ENCODE measurements around the gene BCL6. TPM values are rescaled to one million over a fixed set of nuclear protein-coding genes. Genes with fewer than 3 reads are reported as not detected.
A peak's percentile ranks its signal among the peaks of the same experiment; 100 is the strongest.

The BCL6 gene
- total and polyA plus RNA-seq, 9 donors: 46.3 to 91.1 (median 54.7) TPM

DNA sequence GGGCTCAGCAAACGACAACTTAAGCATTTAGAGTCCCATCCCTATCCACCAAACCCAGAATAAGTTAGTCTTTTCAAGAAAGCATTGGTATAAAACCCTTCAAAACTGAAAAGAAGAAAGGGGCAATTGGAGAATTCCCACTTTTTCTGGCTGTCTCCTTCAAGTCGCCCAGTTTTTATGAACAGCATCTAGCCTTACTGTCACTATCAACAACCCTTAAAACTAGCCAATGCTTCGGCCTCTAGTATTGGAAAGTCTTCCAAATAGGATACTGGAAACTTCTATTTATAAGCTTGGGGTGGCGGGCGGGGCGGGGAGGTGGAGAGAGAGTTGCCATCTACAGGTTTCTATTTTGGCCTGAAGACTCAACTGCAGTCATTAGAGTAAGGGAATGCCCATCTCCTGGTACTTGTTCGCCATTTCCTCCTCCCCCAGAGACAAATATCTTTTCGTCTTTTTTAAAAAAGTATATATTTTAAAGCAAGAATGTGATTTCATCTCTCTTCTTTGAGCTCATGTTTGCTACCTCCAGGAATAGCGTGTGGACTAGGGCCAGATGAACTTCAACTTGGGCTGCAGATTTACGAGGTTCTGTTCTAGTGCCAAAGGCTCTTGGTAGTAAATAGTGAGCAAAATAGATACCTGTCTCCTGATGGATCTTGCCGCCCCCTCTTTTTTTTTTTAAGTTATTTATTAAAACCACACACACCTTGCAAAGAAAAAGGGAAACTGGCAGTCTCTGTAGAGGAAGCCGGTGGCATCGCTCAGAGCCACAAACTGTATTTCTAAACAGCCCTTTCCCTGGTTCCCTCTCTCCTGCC, 2.7 kb downstream of the BCL6 start:
- Histone ChIP-seq H3K9me3 (no peaks in the 10 kb centered on the region), H3K36me3 (no peaks in the 10 kb centered on the region), H3K27ac (peak overlapping the region; percentile 94 to 100), H3K4me3 (peak overlapping the region; percentile 88), H3K4me1 (ENCODE audit: insufficient read depth) (no peaks in the 10 kb centered on the region), H3K27me3 (no peaks in the 10 kb centered on the region)
- DNase-seq: peak in 2 of 5 donors; percentile 48 to 62
- intact Hi-C loops (cut with DNase I): loop anchor here (5.0 to 10.0 kb wide), 12 partner anchors 170 to 1405 kb away; partner anchors contain the start of gene LPP (in 2 of the 4)
- TF ChIP-seq CTCF (IDR thresholded peaks at IDR 0.05): peak in 1 of 3 donors; percentile 4
- TF ChIP-seq EP300 (IDR thresholded peaks at IDR 0.05): no peak
- WGBS, 3 donors: 40 to 52% (median 46%) methylated on average over 13 of the region's 13 CpGs

- TF ChIP-seq POLR2A (IDR thresholded peaks at IDR 0.05) (no peak), CTCF (IDR thresholded peaks at IDR 0.05) (peak; percentile 82 to 88 (median 84))
- WGBS, 3 donors: 2% methylated on average over 35 of the region's 35 CpGs
- H3K4me3 ChIP-seq: peak overlapping the region; percentile 88
- H3K36me3 ChIP-seq: no peaks in the 10 kb centered on the region
- H3K9me3 ChIP-seq: no peaks in the 10 kb centered on the region
- no peaks in the 10 kb centered on the region for H3K27me3 ChIP-seq
- H3K4me1 ChIP-seq (ENCODE audit: insufficient read depth): no peaks in the 10 kb centered on the region
- H3K27ac ChIP-seq: peak overlapping the region; percentile 94 to 100
- intact Hi-C loops (cut with DNase I): loop anchor here (2.0 to 10.0 kb wide), 15 partner anchors 171 to 1407 kb away; partner anchors contain the start of gene LPP (in 2 of the 4)
- DNase-seq: peak; percentile 69 to 85 (median 80)
Measured at GRCh38 chr3:187741403-187742350, 3.6 kb downstream of the BCL6 start.

- peaks cover 5% of the 10 kb centered on the region for H3K4me1 ChIP-seq (ENCODE audit: insufficient read depth)
- H3K27ac ChIP-seq: peak overlapping the region; percentile 94 to 100
- 0 to 2% (median 1%) methylated on average over 39 of the region's 39 CpGs for WGBS, 3 donors
Measured at GRCh38 chr3:187740421-187741399, 4.6 kb downstream of the BCL6 start.

More at GRCh38 chr3:187740421-187741399, 4.6 kb downstream of the BCL6 start:
- Histone ChIP-seq H3K4me3 (peak overlapping the region; percentile 88), H3K27me3 (no peaks in the 10 kb centered on the region), H3K9me3 (no peaks in the 10 kb centered on the region), H3K36me3 (no peaks in the 10 kb centered on the region)
- intact Hi-C loops (cut with DNase I): loop anchor here (2.0 to 10.0 kb wide), 15 partner anchors 172 to 1408 kb away; partner anchors contain the start of gene LPP (in 2 of the 4)
- DNase-seq: peak; percentile 75 to 88 (median 84)
- TF ChIP-seq CTCF (IDR thresholded peaks at IDR 0.05): peak; percentile 95 to 96 (median 95)
- TF ChIP-seq POLR2A (IDR thresholded peaks at IDR 0.05): no peak

Measured in ovary (tissue), 9 donors.